ENCODE data around the gene MRPS31.

MRPS31 gene

GRCh38 chr13:40776232-40776631 lies 5.2 kb upstream of the MRPS31 start:
- peaks cover 33% of the 10 kb centered on the region; the same call in 1 of the 2 replicates for H3F3A ChIP-seq (ENCODE audit: insufficient read depth)
- no peaks in the 10 kb centered on the region for H3K79me2 ChIP-seq (ENCODE audit: insufficient read depth, low read length)
- no peaks in the 10 kb centered on the region for H3K9me3 ChIP-seq (ENCODE audit: insufficient read depth, low read length)
- peak overlapping the region; percentile 87 for H2AFZ ChIP-seq (ENCODE audit: low read depth, low read length, severe bottlenecking)
- H4K20me1 ChIP-seq (ENCODE audit: low read depth, low read length), result no peaks in the 10 kb centered on the region
- H3K9me2 ChIP-seq (replicated peaks; ENCODE audit: insufficient read depth, low read length), result no peaks in the 10 kb centered on the region
- TF ChIP-seq CTCF (IDR thresholded peaks at IDR 0.05; ENCODE audit: insufficient read depth, low read length, poor library complexity, severe bottlenecking), result no peak
- TF ChIP-seq EZH2phosphoT487 (conservative IDR thresholded peaks at IDR 0.05; ENCODE audit: low read length), result no peak
- peak overlapping the region; percentile 65 for H3K4me2 ChIP-seq (ENCODE audit: low read depth, low read length, poor library complexity, severe bottlenecking)
- H3K4me3 ChIP-seq (ENCODE audit: insufficient read depth, low read length, poor library complexity, severe bottlenecking), result peak overlapping the region; percentile 7
- H3K9ac ChIP-seq (ENCODE audit: low read length), result peak overlapping the region; percentile 55
- H3K36me3 ChIP-seq (ENCODE audit: low read length), result no peaks in the 10 kb centered on the region
- no peaks in the 10 kb centered on the region for H3K27me3 ChIP-seq (ENCODE audit: low read length)
- peak overlapping the region; percentile 90 for H3K27ac ChIP-seq (ENCODE audit: low read depth, low read length)

DNA sequence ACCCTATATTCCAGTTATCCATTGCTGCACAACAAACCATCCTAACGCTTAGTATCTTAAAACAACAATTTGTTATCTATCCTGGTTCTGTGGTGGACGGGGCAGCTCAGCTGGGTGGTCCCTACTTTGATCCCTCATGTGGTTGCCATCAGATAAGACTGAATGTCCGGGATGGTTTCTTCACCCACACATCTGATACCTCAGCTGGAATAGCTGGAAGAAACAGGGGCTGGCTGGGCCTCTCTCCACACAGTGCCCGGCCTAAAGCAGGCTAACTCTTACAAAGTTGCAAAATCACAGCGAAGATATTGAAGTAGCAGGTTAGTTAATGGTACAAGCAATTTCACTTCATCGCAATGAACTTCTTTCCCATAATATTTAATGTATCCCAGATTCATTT lies 3.7 kb upstream of the MRPS31 start:
- H3K36me3 ChIP-seq (ENCODE audit: low read length), result no peaks in the 10 kb centered on the region
- H3K27ac ChIP-seq (ENCODE audit: low read depth, low read length), result no peak overlapping the region
- H3F3A ChIP-seq (ENCODE audit: insufficient read depth), result peaks cover 33% of the 10 kb centered on the region; the same call in 1 of the 2 replicates
- H3K9me3 ChIP-seq (ENCODE audit: insufficient read depth, low read length), result no peaks in the 10 kb centered on the region
- no peaks in the 10 kb centered on the region for H3K9me2 ChIP-seq (replicated peaks; ENCODE audit: insufficient read depth, low read length)
- no peak overlapping the region for H2AFZ ChIP-seq (ENCODE audit: low read depth, low read length, severe bottlenecking)
- no peak for TF ChIP-seq CTCF (IDR thresholded peaks at IDR 0.05; ENCODE audit: insufficient read depth, low read length, poor library complexity, severe bottlenecking)
- no peak for TF ChIP-seq EZH2phosphoT487 (conservative IDR thresholded peaks at IDR 0.05; ENCODE audit: low read length)
- peaks cover 13% of the 10 kb centered on the region for H3K79me2 ChIP-seq (ENCODE audit: insufficient read depth, low read length)
- no peaks in the 10 kb centered on the region for H4K20me1 ChIP-seq (ENCODE audit: low read depth, low read length)
- no peak overlapping the region for H3K4me3 ChIP-seq (ENCODE audit: insufficient read depth, low read length, poor library complexity, severe bottlenecking)
- no peak overlapping the region for H3K4me2 ChIP-seq (ENCODE audit: low read depth, low read length, poor library complexity, severe bottlenecking)
- H3K27me3 ChIP-seq (ENCODE audit: low read length), result no peaks in the 10 kb centered on the region
- H3K9ac ChIP-seq (ENCODE audit: low read length), result no peak overlapping the region

GRCh38 chr13:40772765-40773473 lies 1.9 kb upstream of the MRPS31 start:
- no peaks in the 10 kb centered on the region for H4K20me1 ChIP-seq (ENCODE audit: low read depth, low read length)
- H3K9me3 ChIP-seq (ENCODE audit: insufficient read depth, low read length), result no peaks in the 10 kb centered on the region
- H3K4me2 ChIP-seq (ENCODE audit: low read depth, low read length, poor library complexity, severe bottlenecking), result no peak overlapping the region
- H3K9me2 ChIP-seq (replicated peaks; ENCODE audit: insufficient read depth, low read length), result no peaks in the 10 kb centered on the region
- 0 out of 2 replicates have a peak overlapping the region, but pooled peaks have one; percentile 2 for H3K27ac ChIP-seq (ENCODE audit: low read depth, low read length)
- peaks cover 33% of the 10 kb centered on the region; the same call in 1 of the 2 replicates for H3F3A ChIP-seq (ENCODE audit: insufficient read depth)
- H3K36me3 ChIP-seq (ENCODE audit: low read length), result no peaks in the 10 kb centered on the region
- H3K9ac ChIP-seq (ENCODE audit: low read length), result no peak overlapping the region
- TF ChIP-seq CTCF (IDR thresholded peaks at IDR 0.05; ENCODE audit: insufficient read depth, low read length, poor library complexity, severe bottlenecking) (no peak), EZH2phosphoT487 (conservative IDR thresholded peaks at IDR 0.05; ENCODE audit: low read length) (no peak)
- H2AFZ ChIP-seq (ENCODE audit: low read depth, low read length, severe bottlenecking), result no peak overlapping the region
- peaks cover 17% of the 10 kb centered on the region for H3K79me2 ChIP-seq (ENCODE audit: insufficient read depth, low read length)
- no peaks in the 10 kb centered on the region for H3K27me3 ChIP-seq (ENCODE audit: low read length)
- no peak overlapping the region for H3K4me3 ChIP-seq (ENCODE audit: insufficient read depth, low read length, poor library complexity, severe bottlenecking)
